SU-DHL-6 (cell line): Measurements from ENCODE around the gene BOD1L2.

ENCODE experiments used
- H2AFZ ChIP-seq: fragments of 200-600 bp; sonication (generic); 2 replicates; pipeline ENCODE4 v1.6.1; 2014; ENCODE audit warnings: low read depth, mild to moderate bottlenecking, moderate library complexity, mixed read lengths, antibody characterized with exemption, low read length; ENCODE audit not compliant: severe bottlenecking
- H3F3A ChIP-seq: fragments of 200-600 bp; shearing (Covaris generic); 2 replicates; pipeline ENCODE4 v1.6.0; 2016; ENCODE audit warnings: antibody characterized with exemption, mild to moderate bottlenecking; ENCODE audit not compliant: insufficient read depth
- H3K27ac ChIP-seq: fragments of 200-600 bp; sonication (generic); 2 replicates; pipeline ENCODE4 v1.5.1; 2016; ENCODE audit warnings: low read depth, mild to moderate bottlenecking, low read length, moderate library complexity, mixed read lengths
- H3K27me3 ChIP-seq: fragments of 200-600 bp; sonication (generic), shearing (Covaris generic); 2 replicates; pipeline ENCODE4 v1.6.0; 2014; ENCODE audit warnings: mild to moderate bottlenecking, low read length
- H3K36me3 ChIP-seq: fragments of 200-600 bp; sonication (generic); 2 replicates; pipeline ENCODE4 v1.6.1; 2014; ENCODE audit warnings: mild to moderate bottlenecking, low read length, mixed read lengths
- H3K4me2 ChIP-seq: fragments of 300-600, 200-600 bp; shearing (Covaris generic), sonication (generic); 2 replicates; pipeline ENCODE4 v1.6.0; 2014; ENCODE audit warnings: low read length, low read depth, mild to moderate bottlenecking; ENCODE audit not compliant: poor library complexity, severe bottlenecking
- H3K4me3 ChIP-seq: fragments of 200-600 bp; sonication (generic); 2 replicates; pipeline ENCODE4 v1.5.1; 2014; ENCODE audit warnings: antibody characterized with exemption, low read length, mild to moderate bottlenecking, mixed read lengths; ENCODE audit not compliant: insufficient read depth, poor library complexity, severe bottlenecking
- H3K79me2 ChIP-seq: fragments of 200-600 bp; sonication (generic); 2 replicates; pipeline ENCODE4 v1.6.1; 2014; ENCODE audit warnings: mild to moderate bottlenecking, low read length, moderate library complexity; ENCODE audit not compliant: insufficient read depth
- H3K9ac ChIP-seq: fragments of 200-600 bp; sonication (generic); 2 replicates; pipeline ENCODE4 v1.7.0; 2014; ENCODE audit warnings: mild to moderate bottlenecking, low read length
- H3K9me2 ChIP-seq: fragments of 200-600 bp; sonication (generic); replicated peaks from 2 replicates; pipeline ENCODE4 v1.6.1; 2014; ENCODE audit warnings: low read length; ENCODE audit not compliant: insufficient read depth
- H3K9me3 ChIP-seq: fragments of 200-600 bp; sonication (generic); 2 replicates; pipeline ENCODE4 v1.6.1; 2014; ENCODE audit warnings: low read length, mixed read lengths; ENCODE audit not compliant: insufficient read depth
- H4K20me1 ChIP-seq: fragments of 200-600 bp; sonication (generic); 2 replicates; pipeline ENCODE4 v1.6.1; 2014; ENCODE audit warnings: low read depth, mild to moderate bottlenecking, antibody characterized with exemption, low read length, moderate library complexity, mixed read lengths
- CTCF ChIP-seq: fragments of 200-600 bp; sonication (generic); IDR thresholded peaks from one replicate; pipeline ENCODE4 v1.5.1; 2017; ENCODE audit warnings: antibody characterized with exemption, mild to moderate bottlenecking, low read length, moderate library complexity; ENCODE audit not compliant: insufficient read depth, poor library complexity, severe bottlenecking
- EZH2phosphoT487 ChIP-seq: fragments of 200-600 bp; sonication (generic), shearing (Covaris generic); conservative IDR thresholded peaks from 2 replicates; pipeline ENCODE4 v1.6.1; 2018; ENCODE audit warnings: mild to moderate bottlenecking, antibody characterized with exemption, low read length, moderate library complexity, mixed read lengths

Gene BOD1L2

GRCh38 chr18:57195341-57195740 lies 48.5 kb downstream of the BOD1L2 start:
- Histone ChIP-seq H3K79me2 (no peaks in the 10 kb centered on the region), H3K9me2 (no peaks in the 10 kb centered on the region), H3K9ac (no peak overlapping the region), H3K27me3 (no peaks in the 10 kb centered on the region), H4K20me1 (no peaks in the 10 kb centered on the region), H3K27ac (no peak overlapping the region), H3F3A (no peaks in the 10 kb centered on the region), H2AFZ (no peak overlapping the region), H3K9me3 (no peaks in the 10 kb centered on the region), H3K4me2 (no peak overlapping the region), H3K36me3 (no peaks in the 10 kb centered on the region), H3K4me3 (no peak overlapping the region)
- TF ChIP-seq EZH2phosphoT487 = no peak
- no peak for TF ChIP-seq CTCF

- Histone ChIP-seq H2AFZ (no peak overlapping the region), H3F3A (no peaks in the 10 kb centered on the region), H3K4me3 (no peak overlapping the region)
Measured at GRCh38 chr18:57197261-57197660, 50.4 kb downstream of the BOD1L2 start.

GRCh38 chr18:57198073-57198472 lies 51.2 kb downstream of the BOD1L2 start:
- Histone ChIP-seq H3F3A (no peaks in the 10 kb centered on the region), H3K4me2 (no peak overlapping the region), H2AFZ (no peak overlapping the region), H4K20me1 (no peaks in the 10 kb centered on the region), H3K9ac (no peak overlapping the region), H3K9me2 (no peaks in the 10 kb centered on the region), H3K4me3 (no peak overlapping the region), H3K36me3 (no peaks in the 10 kb centered on the region), H3K27ac (no peak overlapping the region), H3K79me2 (no peaks in the 10 kb centered on the region), H3K9me3 (no peaks in the 10 kb centered on the region), H3K27me3 (no peaks in the 10 kb centered on the region)
- TF ChIP-seq EZH2phosphoT487 (no peak), CTCF (no peak)

More at GRCh38 chr18:57197261-57197660, 50.4 kb downstream of the BOD1L2 start:
- no peaks in the 10 kb centered on the region for H3K27me3 ChIP-seq
- H3K9me3 ChIP-seq = no peaks in the 10 kb centered on the region
- H4K20me1 ChIP-seq = no peaks in the 10 kb centered on the region
- no peaks in the 10 kb centered on the region for H3K9me2 ChIP-seq
- H3K9ac ChIP-seq = no peak overlapping the region
- H3K4me2 ChIP-seq = no peak overlapping the region
- no peaks in the 10 kb centered on the region for H3K36me3 ChIP-seq
- H3K27ac ChIP-seq = no peak overlapping the region
- H3K79me2 ChIP-seq = no peaks in the 10 kb centered on the region
- TF ChIP-seq CTCF (no peak), EZH2phosphoT487 (no peak)
